Medulla oblongata (tissue), 1 donor: Measurements from ENCODE around the gene TBC1D5.

Experiments
- DNase-seq: peaks from one replicate; pipeline ENCODE4 v3.0.0-alpha.2; 2015; ENCODE audit errors: extremely low spot score

The TBC1D5 gene

DNA sequence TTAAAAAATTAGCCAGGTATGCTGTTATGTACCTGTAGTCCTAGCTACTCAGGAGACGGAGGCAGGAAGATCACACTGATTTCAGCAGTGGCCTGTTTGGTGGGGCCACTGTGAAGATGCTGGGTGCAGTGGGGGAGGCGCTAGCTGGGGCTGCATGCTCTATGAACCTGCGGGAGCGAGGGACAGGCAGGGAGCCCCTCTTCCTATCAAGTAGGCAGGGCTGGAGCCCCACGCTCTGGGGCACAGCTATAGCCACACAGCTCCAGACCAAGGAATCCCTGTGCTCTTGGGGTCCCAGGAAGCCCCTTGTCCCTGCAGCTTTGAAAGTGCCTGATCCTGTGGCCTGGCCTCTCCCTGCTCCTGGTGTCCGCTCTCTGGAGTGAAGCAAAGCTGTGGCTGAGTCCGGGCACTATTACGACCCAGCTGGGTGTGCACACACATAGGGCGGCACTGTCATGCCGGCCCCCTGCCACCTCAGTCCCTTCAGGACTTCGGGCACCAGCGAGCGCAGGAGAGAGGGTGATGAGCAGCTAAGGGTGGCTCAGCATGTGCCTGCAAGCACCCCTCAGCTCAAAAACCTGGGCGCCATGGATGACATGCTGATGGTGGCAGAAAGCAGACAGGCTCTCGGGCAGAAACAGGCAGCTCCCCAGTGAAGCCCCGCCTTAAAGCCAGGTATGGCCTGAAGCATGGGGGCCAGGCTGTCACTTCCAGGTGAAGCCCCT lies 262.6 kb downstream of the TBC1D5 start:
- no peak for DNase-seq

DNA sequence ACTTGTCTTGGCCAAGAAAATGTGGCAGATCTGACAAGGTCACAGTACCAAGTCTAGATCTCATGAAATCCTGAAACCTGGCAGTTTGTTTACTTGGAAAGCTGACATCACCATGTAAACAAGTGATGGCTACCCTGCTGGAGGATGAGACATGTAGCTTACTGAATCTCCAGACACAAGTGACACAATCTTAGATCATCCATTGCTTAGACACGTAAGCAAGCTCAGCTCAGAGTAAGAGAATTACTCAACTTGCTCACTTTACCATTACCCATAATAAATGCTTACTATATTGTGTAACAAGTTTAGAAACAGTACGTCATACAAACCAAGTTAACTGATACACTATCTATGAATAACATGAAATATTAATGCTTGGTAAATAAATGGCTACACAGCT lies 263.8 kb downstream of the TBC1D5 start:
- no peak for DNase-seq

DNA sequence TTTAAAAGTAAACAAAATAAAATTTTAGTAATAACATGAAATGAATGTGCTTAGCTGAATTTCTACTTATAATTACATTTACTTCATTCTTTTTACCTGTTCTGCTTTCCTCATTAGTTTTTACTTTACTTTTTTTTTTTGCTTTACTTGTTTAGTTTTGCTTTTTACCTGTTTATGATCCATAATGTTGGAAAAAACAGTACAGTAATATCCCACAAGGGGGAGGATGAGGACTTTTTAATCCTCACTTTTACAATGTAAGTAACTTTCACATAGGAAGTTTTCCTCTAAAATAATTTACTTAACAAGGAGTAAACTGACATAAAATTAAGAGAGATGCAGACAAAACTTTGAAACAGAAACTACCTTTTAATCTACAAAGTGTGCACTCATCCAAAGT lies 268.7 kb downstream of the TBC1D5 start:
- DNase-seq, result no peak

DNA sequence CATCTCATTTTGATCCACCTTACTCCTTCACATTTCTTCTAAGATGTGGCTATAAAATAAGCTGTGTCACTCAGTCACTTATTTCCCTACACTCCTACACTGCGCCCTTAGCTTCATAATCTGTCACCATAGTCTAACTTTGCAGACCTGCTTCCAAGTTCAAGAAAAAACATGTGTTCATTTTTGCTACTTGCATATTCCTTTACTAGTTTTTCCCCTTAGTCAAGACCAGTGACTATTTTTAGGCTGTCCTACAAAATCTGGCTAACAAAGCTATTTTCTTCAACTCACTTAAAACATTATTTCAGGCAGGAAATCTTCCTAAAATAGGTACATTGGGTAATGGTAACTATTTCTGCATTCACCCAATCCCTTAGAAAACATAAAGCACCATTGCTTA lies 272.5 kb downstream of the TBC1D5 start:
- DNase-seq, result no peak

DNA sequence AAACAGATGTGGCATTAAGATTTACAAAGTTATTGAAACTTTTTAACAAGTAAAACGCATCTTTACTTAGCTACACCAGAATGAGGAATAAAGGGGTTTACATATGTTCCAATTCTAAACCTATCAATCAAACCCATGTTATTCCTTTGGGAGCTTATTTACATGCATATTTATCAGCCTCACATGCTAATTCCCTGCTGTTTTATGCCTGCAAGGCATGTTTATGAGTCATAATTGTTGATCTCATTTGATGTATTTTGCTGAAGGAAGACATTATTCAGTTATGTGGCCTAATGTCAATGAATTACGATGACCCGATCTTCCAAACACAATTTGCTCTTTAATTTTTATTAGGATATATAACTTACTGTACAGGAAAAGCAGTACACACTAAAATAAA lies 272.9 kb downstream of the TBC1D5 start:
- DNase-seq, result no peak

DNA sequence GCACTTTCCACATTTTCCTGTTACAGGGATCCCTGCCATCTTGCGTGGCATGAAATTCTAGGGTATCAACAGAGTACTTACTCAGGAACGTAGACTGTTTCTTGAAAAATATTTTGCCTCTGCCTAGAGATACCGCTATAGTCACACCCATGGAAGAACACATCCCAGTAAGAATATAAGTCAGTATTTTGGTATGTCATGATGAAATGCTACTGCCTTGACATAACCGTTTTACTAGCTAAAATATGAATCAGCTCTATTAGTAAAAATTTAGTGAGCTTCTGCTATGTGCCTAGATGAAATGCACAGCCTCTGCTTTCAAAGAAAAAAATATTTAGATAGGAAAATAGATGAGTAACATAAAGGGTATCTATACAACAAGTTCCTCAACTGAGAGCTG lies 276.4 kb downstream of the TBC1D5 start:
- DNase-seq, result no peak

DNA sequence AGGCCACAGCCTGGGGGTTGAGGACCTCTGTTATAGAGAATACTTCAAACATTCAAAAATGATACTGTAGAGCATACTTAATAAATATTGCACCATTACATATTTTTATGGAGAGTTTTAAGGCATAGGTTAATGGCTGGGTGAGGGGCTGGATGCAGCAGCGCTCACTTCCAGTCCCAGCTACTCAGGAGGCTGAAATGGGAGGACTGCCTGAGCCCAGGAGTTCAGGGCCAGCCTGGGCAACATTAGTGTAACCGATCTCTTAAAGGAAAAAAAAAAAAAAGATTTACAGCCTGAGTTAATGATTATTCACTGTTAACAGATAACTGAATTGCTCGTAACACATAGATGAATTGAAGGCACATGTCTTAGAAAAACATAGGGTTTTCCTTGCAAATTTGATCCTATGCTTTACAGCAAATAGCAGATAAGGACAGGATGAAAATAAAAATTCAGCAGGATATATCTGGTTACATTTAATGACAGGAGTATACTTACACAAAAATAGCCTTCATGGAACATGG lies 282.9 kb downstream of the TBC1D5 start:
- no peak for DNase-seq

DNA sequence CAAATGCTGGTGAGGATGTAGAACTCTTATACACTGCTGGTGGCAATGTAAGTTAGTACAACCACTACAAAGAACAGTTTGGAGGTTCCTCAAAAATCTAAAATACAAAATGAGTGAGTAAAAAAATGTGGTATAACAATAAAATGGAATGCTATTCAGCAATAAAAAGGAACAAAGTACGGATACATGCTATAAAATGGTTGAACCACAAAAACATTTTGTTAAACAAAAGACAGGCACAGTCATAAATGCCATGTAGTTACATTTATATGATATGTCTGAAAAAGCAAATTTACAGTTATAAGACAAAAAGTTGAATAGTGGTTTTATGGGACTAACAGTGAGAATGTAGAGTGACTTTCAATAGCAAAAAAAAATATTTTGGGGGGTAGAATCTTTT lies 285.8 kb downstream of the TBC1D5 start:
- DNase-seq, result no peak

DNA sequence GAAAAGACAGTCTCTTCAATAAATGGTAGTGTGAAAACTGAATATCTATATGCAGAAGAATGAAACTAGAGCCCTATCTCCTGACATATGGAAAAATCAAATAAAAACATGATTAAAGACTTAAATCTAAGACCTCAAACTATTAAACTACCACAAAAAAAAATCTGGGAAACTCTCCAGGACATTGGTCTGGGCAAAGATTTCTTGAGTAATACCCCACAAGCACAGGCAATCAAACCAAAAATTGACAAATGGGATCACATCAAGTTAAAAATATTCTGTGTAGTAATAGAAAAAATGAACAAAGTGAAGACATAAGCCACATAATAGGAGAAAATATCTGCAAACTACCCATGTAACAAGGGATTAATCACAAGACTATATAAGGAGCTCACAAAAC lies 286.4 kb downstream of the TBC1D5 start:
- no peak for DNase-seq

DNA sequence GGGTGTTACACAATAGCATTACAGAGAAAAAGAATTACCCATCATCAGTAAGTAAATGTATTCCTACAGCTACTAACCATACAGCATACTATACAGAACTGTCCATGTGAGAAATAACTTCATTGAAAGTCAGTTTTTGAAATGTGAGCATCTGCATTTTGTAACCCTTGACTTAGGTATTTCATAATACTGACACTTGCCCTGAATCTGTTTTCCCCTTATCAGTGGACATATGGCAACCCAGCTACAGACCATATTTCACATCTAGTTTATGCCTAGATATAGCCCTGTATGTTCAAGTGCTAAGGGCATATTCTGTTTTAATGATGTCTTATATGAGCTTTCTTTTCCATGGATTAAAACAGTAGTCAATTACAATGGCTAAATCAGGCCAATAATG lies 297.6 kb downstream of the TBC1D5 start:
- no peak for DNase-seq

DNA sequence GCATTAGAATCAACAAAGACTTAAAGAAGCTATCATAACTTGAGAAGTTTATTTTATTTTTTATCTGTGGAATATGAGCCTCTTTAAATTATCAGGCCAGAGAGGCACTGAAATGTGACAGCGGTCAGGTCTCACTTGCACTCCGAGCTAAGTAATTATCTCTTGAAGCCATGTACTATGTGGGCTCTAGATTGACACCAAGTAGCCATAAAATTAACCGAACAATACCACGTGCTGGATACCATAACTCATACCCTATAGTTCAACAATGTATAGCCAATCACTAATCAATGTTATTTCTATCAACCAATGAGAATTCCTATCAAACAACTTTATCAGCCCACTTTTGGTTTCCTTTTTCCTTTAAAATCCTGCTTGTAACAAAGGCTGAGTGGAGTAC lies 299.3 kb downstream of the TBC1D5 start:
- DNase-seq, result no peak

DNA sequence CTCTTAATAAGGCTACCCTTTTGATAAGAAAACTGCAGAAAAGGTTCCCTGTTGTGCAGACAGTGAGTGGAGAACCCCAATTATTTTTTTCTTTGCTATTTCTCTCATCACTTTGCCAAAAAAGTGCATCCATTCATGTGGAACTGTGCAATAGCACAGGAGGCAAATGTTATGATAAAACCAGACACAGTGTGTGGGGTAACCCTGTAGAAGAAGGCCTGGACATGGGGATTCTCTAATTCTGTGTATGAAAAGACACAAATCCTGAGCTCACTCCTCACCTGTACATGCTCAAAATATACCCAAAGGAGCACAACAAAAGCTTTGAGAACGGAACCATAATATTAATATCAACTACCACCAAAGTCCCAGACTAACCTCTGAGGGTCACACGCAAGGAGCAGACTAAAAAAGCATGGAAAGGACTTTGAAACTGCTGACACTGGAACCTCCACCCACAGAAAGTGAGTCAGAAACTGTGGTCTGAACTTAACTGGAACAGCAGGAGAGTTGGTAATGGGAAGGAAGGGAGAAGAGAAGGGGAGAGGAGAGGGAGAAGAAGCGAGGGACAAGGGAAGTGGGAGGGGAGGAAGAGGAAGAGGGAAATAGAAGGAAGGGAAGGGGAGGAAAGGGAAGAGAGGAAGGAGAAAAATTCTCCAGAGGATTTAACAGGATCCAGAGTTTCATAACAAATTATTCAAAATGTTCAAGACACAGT lies 299.9 kb downstream of the TBC1D5 start:
- no peak for DNase-seq

DNA sequence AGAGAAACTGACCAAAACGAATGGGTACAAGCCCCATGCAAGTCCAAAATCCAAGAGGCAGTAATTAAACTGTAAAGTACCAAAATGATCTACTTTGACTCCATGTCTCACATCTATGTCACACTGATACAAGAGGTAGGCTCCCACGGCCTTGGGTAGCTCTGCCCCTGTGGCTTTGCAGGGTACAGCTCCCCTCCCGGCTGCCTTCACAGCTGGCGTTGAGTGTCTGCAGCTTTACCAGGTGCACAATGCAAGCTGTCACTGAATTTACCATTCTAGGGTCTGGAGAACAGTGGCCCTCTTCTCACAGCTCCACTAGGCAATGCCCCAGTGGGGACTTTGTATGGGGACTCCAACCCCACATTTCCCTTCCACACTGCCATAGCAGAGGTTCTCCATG lies 308.6 kb downstream of the TBC1D5 start:
- DNase-seq, result no peak

DNA sequence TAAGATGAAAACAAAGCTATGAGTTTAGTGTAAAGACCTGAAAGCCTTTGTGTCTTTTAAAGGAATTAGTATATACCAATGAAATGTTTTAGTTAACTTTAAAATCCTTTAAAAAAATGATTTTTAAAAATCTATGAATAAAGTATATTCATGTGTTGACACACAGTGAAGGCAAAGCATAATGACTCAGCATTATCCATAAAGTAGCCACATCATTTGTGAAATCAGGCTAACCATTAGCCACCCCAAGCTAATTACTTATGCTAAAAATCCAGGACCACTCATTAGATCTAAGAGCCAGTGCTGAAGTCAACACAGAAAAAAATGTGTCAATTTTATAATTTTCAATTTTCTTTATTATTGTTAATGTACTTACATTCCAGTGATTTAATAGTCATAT lies 310.2 kb downstream of the TBC1D5 start:
- DNase-seq, result no peak

DNA sequence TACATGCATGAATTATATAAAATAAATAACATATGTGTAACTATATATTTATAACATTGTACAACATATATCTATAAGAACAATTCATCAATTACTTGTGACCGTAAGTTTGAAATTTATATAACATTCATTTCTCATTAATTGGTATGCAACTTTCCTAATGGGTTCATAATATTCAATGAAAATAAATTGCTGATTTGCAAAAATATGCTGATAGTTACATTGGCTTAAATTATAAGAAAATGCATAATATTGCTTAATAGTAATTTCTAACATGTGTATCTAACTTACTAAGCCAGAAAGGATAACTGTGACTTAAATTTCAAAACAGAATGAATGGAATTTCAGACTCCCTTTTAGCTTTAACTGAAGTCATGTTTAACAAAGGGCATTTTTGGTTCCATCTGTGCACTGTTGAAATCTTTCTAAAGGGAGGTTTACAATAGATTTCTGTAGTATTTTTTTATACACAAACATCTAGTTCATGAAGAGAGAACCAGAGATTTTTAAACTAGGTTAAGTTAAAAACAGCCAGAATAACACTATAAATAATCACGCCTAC lies 310.9 kb downstream of the TBC1D5 start:
- no peak for DNase-seq

DNA sequence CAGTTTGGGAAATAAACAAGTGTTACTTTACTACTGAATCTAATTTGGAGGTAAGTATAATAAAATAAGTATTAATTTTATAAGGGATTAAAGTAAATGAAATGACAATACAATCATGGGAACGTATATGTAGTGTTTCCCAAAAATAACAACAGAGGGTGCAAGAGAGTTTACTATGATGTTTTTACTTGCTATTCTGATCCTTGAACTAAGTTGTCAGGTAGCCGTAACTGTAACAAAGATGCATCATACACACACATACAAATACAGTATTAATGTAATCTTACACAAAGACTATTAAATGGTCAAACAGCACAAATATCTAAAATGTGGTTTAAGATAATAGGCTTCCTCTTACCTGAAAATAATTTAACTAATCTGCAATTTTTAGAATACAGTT lies 311.4 kb downstream of the TBC1D5 start:
- peak; percentile 63 for DNase-seq

DNA sequence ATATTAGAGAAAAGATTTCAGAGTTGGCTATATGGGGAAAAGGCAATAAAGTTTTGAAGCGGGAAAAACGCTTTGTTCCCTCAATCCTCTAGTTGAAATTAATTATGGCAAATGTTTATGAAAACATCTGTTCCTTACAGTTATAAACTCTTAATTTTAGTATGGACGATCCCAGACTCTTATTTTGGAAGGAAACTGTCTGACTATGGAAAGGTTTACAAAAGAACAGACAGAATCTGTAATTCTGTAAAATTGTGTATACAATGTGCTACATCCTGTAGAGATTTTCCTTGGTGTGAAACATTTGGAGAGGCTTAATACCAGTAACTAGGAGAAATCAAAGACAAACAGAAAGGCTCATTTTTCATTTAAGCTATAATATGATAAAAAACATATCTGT lies 311.8 kb downstream of the TBC1D5 start:
- peak; percentile 10 for DNase-seq

DNA sequence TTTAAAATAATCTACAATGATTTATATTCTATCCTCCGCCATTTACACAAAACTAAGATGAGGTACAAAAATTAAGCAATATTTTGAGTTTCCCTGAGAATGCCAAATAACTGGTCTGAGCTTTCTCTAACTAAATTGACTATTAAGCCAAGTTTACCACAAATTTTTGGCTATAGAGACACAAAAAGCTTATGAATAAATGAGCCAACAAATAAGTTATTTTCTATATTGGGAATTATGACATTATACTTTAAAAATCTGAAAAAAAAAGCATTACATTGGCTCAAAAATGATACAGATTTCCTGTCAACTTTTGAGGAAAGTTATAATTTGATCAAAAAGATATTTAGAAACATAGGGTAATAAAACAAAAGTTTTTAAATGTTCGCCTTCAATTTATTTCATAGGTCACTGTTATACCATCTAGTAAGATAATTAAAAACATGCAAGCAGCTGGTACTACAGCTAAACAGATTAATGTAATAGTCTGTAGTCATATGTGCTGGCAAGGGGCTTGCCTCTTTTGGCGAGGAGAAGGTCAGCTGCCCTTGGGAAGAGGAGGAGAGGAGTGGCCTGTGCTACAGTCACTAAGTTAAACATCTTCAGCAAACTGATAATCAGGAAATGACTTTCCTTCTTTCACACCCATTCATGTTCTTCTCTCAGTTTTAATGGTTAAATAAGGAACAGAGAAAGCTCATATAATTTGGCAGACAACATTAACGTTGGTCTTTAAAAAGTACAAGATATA lies 318.5 kb downstream of the TBC1D5 start:
- DNase-seq, result no peak

DNA sequence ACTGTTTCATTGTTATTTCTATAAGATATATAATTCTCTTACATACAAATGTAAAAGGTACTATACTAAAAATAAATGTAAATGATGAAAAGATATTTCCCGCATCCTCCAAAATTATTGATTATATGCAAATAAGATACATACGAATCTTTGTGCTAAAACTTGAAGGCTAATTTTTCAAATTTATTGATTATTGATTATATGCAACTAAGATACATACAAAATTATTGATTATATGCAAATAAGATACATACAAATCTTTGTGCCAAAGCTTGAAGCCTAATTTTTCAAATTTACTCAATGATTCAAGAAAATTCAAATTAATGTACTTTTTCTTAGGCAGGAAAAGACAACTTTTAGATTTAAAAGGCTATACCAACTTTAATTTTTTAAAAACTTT lies 319.8 kb downstream of the TBC1D5 start:
- DNase-seq, result no peak

DNA sequence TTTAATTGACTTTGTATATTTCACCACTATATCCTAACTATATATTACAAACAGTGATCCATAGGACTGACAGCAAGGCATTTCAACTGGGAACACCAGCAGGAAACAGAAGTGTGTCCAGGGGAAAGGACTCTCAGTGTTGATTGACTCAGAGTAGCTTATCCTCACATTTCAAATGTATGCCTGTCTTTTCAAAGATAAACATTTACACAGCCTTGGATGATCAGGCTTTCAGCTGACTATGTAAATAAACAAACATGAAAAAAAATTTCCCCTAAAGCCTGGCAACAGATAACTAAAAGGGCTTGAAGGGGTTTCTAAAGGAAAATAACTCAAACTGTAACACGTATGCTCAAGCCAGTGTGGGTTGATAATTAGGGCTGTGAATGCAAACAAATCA lies 321.8 kb downstream of the TBC1D5 start:
- DNase-seq, result no peak

DNA sequence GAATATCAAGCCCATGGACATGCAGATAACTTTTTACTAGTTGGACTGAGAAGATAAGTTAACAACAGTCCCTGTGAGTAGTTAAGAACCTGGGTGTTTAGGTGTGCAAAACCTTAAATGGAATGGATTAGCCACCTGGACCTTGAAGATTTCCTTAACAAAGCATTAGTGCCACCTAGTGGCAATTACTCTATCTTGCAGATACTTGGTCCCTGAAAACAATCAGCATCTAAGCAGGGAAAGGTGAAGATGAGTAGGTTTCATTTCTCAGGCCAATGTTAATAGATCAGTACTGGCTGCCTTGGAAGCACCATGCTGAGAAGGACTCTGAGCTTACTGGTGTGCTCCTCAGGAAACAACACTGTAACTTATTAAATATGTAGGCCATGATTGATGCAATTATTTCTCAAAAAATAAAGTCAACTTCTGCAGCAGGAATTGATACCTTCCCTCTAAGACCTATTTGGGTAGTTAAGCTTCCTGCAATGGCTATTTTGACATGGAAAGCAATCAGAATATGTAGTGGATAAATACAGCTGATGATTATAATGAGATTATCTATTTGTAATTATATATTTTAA lies 329.4 kb downstream of the TBC1D5 start:
- peak; percentile 46 for DNase-seq
